Choroid plexus epithelial cell (primary cell): ENCODE results near the gene PHLDA3.

Source experiments
- DNase-seq: peaks from one replicate; pipeline ENCODE4 v3.0.0-alpha.2; 2010; ENCODE audit warnings: low read depth
- H3K4me3 ChIP-seq: 2 replicates; pipeline ENCODE4 v1.5.1; 2011; ENCODE audit warnings: low read depth, mild to moderate bottlenecking, control low read depth, low read length, moderate library complexity
- TF ChIP-seq, protein P1 (sequence below): conservative IDR thresholded peaks from 2 replicates; pipeline ENCODE4 v1.5.1; 2011; ENCODE audit warnings: low read depth, mild to moderate bottlenecking, control low read depth, inconsistent platforms, low read length, moderate library complexity

PHLDA3 gene

GRCh38 chr1:201504179-201504631, 35.2 kb upstream of the PHLDA3 start:
- TF ChIP-seq, protein P1, sequence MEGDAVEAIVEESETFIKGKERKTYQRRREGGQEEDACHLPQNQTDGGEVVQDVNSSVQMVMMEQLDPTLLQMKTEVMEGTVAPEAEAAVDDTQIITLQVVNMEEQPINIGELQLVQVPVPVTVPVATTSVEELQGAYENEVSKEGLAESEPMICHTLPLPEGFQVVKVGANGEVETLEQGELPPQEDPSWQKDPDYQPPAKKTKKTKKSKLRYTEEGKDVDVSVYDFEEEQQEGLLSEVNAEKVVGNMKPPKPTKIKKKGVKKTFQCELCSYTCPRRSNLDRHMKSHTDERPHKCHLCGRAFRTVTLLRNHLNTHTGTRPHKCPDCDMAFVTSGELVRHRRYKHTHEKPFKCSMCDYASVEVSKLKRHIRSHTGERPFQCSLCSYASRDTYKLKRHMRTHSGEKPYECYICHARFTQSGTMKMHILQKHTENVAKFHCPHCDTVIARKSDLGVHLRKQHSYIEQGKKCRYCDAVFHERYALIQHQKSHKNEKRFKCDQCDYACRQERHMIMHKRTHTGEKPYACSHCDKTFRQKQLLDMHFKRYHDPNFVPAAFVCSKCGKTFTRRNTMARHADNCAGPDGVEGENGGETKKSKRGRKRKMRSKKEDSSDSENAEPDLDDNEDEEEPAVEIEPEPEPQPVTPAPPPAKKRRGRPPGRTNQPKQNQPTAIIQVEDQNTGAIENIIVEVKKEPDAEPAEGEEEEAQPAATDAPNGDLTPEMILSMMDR = no peak
- DNase-seq = peak; percentile 39
- H3K4me3 ChIP-seq = peak overlapping the region; percentile 78

DNA sequence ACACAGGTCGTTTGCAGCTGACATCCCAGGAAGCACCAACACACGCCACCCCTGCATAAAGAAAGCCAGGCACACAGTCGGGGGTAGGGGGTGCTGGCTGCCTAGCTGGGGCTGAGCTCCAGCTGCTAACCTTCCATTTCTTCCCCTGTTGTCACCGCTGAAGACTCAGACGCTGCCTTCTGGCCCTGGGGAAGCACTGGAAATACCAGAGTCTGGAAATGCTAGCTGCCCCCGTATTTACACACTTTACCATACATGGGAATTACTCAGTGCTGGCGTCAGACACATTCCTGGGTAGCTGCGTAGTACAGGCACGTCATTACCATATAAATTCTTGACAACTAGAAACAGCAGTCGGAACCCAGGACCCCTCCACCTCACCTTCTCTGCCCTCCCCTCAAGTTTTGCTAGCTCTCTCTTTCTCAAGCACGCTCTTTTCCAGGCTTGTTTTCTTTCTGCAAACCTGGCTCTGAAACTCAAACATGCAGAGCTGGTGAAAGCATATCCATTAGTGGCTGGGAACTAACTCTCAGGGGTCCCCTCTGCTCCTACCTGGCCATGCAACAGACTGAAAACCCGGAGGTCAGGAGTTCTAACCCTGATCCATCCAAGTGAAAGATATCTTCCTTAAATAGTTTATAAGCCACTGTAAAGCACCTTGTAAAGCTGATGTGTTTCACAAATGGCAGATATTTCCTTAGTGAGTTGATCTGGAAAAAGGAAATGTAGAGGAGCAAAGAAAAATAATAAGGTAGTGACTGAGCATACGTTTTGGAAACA, 34.6 kb upstream of the PHLDA3 start:
- TF ChIP-seq, protein P1 = peak; percentile 13
- peak; percentile 99 for DNase-seq
- H3K4me3 ChIP-seq = peak overlapping the region; percentile 78

DNA sequence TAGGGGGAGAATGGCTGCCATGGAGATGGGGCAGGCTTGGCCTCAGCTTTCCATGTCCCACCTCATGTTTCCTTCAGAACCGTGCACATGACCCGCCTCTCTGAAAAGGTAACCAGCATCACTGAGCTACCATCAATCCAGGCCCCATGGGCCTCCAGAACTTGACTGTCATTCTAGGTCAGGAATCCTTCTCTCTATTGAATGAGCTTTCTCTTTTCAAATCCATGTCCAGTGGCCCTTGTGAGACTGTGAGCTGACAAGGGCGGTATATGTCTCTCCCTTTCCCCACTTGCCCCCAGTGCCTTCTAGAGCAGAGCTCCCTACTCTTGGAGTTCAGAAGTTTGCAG, 33.5 kb upstream of the PHLDA3 start:
- DNase-seq = no peak
- TF ChIP-seq, protein P1 = no peak
- H3K4me3 ChIP-seq = no peak overlapping the region

DNA sequence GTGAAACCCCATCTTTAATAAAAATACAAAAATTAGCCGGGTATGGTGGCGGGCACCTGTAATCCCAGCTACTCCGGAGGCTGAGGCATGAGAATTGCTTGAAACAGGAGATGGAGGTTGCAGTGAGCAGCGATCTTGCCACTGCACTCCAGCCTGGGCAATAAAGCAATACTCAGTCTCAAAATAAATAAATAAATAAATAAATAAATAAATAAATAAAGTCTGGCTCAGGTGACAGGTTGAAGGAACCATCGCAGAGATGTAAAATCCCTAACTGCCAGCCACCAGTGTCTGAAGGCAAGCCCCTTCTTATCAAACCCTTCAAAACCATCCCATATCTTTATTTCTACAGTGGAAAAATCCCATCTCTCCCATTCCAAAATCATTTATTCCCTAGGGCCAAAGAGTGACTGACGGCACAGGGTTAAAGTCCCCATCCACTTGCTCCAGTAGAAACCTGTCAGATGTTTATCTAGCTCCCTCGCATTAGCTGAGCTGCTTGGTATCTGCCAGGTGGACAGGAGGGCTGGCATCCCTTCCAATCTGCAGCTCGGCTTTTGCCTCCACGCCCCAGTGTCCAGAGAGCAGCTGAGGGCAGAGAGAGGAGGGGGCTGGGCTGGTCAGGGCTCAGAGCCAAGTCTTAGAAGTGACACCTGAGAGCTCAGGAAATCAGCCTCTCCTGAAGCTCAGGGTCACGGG, 33.0 kb upstream of the PHLDA3 start:
- DNase-seq = no peak
- no peak overlapping the region for H3K4me3 ChIP-seq
- TF ChIP-seq, protein P1 = no peak

DNA sequence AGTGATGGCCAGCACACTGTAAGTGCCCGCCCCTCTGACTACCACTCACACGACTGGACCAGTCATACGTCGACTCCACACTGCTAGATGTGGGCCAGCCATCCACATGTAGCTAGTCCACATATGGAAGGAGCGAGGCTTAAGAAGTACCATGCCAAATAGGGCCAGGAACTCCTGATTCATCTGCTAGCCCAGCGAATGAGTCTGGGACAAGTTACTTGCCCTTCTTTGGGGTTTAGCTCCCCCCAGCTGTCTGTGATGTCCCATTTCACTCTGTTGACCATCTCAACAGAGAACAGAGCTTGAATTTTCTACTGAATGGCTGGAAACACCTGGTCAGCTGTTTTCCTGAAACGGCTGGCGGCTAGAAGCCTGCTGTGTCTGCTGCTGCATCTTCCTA, 32.2 kb upstream of the PHLDA3 start:
- TF ChIP-seq, protein P1 = no peak
- no peak overlapping the region for H3K4me3 ChIP-seq
- DNase-seq = no peak

GRCh38 chr1:201500670-201501120, 31.7 kb upstream of the PHLDA3 start:
- no peak overlapping the region for H3K4me3 ChIP-seq
- DNase-seq = no peak
- TF ChIP-seq, protein P1 = no peak
